ENCODE measurements around the gene EFHC1.

DNA sequence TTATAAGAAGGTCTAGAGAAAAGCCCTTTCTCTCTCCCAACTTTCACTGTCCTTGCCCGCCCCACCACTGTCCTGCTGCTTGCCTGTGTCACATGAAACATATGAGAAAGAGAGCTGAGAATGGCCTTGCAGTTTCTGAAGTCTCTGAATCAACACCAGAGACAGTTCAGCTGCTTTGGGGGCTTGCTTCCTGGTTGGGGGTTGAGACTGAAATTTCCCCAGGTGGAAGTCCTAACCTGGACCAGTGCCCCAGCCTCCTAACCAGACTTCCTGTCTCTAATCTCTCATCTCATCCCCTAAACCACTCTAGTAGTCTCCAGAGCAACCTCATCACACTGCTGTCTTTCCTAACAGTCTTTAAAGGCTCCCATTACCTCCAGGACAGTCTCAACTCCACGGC, 146.1 kb downstream of the EFHC1 start:
- TF ChIP-seq, protein P1, sequence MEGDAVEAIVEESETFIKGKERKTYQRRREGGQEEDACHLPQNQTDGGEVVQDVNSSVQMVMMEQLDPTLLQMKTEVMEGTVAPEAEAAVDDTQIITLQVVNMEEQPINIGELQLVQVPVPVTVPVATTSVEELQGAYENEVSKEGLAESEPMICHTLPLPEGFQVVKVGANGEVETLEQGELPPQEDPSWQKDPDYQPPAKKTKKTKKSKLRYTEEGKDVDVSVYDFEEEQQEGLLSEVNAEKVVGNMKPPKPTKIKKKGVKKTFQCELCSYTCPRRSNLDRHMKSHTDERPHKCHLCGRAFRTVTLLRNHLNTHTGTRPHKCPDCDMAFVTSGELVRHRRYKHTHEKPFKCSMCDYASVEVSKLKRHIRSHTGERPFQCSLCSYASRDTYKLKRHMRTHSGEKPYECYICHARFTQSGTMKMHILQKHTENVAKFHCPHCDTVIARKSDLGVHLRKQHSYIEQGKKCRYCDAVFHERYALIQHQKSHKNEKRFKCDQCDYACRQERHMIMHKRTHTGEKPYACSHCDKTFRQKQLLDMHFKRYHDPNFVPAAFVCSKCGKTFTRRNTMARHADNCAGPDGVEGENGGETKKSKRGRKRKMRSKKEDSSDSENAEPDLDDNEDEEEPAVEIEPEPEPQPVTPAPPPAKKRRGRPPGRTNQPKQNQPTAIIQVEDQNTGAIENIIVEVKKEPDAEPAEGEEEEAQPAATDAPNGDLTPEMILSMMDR (IDR thresholded peaks at IDR 0.05; ENCODE audit: poor library complexity): no peak
- no peak for TF ChIP-seq EZH2phosphoT487 (IDR thresholded peaks at IDR 0.05; ENCODE audit: low read depth, severe bottlenecking, unreplicated experiment)
